ENCODE data around the gene C11orf86. TPM values are rescaled to one million over a fixed set of nuclear protein-coding genes. Genes with fewer than 3 reads are reported as not detected.
"Not testable (repeated sequence)": the region's sequence is repeated elsewhere in the genome, so short reads cannot be mapped to it uniquely, and the experiment has no call there.

The C11orf86 gene
- total and polyA plus RNA-seq, 3 experiments from 2014 or later = not detected

DNA sequence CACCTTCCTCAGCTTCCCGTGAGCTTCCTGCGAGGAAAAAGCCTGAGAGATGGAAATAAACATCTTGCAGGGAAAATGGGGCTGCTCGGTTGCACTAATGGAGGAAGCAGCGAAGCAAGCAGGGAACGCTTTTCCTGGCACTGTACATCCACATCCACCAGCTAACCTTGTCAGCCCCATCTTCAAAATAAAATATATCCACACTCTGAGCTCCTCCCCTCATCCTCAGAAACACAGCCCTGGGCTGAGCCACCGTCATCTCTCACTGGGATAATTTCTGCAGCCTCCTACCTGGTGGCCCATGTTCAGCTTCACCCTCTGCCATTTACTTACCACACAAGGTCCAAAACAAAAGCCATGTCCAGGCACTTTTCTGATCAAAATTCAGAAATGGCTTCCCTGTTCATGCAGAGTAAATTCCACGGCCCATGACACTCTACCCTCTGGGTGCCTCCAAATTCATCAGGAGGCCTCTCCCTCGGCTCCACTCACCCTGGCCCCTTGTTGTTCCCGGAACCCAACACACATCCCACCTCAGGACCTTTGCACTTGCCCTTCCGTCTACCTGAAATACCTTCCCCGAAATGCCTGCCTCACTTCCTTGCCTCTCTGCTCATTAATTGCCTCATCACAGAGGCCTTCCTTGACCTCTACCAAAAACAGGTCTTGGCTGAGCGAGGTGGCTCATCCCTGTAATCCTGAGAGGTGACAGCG lies 13.0 kb downstream of the C11orf86 start:
- Mint-ChIP-seq H3K36me3 (no peaks in the 10 kb centered on the region), H3K9me3 (no peaks in the 10 kb centered on the region), H3K4me3 (no peak overlapping the region), H3K4me1 (no peaks in the 10 kb centered on the region), H3K27ac (peak overlapping the region in 3 of 8 donors; percentile 14 to 88 (median 27)), H3K27me3 (peaks cover 7 to 20% of the 10 kb centered on the region in 2 donors)
- DNase-seq = no peak
- Histone ChIP-seq H3K4me3 (ENCODE audit: low read length) (no peak overlapping the region), H3K36me3 (ENCODE audit: insufficient read depth, low read length) (no peaks in the 10 kb centered on the region), H3K27me3 (ENCODE audit: insufficient read depth, low read length, poor library complexity, severe bottlenecking) (no peaks in the 10 kb centered on the region), H3K4me1 (ENCODE audit: insufficient read depth, low read length) (no peaks in the 10 kb centered on the region), H3K27ac (ENCODE audit: low read depth, low read length) (no peak overlapping the region), H3K9me3 (ENCODE audit: low read length) (no peaks in the 10 kb centered on the region)
- POLR2A ChIA-PET = no interaction called here
- CTCF ChIA-PET = no interaction called here

DNA sequence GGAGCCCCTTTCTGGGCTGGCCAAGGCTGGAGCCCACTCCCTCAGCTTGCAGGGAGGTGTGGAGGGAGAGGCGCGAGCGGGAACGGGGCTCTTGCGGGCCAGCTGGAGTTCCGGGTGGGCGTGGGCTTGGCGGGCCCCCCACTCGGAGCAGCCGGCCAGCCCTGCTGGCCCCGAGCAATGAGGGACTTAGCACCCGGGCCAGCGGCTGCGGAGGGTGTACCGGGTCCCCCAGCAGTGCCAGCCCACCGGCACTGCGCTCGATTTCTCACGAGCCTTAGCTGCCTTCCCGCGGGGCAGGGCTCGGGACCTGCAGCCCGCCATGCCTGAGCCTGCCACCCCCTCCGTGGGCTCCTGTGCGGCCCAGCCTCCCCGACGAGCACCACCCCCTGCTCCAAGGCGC lies 13.6 kb downstream of the C11orf86 start:
- H3K27ac ChIP-seq (ENCODE audit: low read depth, low read length); H3K4me3 ChIP-seq (ENCODE audit: low read length); H3K36me3 ChIP-seq (ENCODE audit: insufficient read depth, low read length); H3K36me3 Mint-ChIP-seq; H3K27me3 ChIP-seq (ENCODE audit: insufficient read depth, low read length, poor library complexity, severe bottlenecking); POLR2A ChIA-PET; H3K4me1 Mint-ChIP-seq; CTCF ChIA-PET; DNase-seq; H3K9me3 Mint-ChIP-seq; H3K27ac Mint-ChIP-seq; H3K9me3 ChIP-seq (ENCODE audit: low read length); H3K4me3 Mint-ChIP-seq; H3K4me1 ChIP-seq (ENCODE audit: insufficient read depth, low read length): not testable (repeated sequence)
- H3K27me3 Mint-ChIP-seq = peaks cover 7 to 25% of the 10 kb centered on the region in 2 donors

GRCh38 chr11:66989360-66989759 lies 14.3 kb downstream of the C11orf86 start:
- H3K4me1 Mint-ChIP-seq; H3K27ac ChIP-seq (ENCODE audit: low read depth, low read length); H3K4me1 ChIP-seq (ENCODE audit: insufficient read depth, low read length); H3K36me3 ChIP-seq (ENCODE audit: insufficient read depth, low read length); H3K27ac Mint-ChIP-seq; CTCF ChIA-PET; H3K4me3 ChIP-seq (ENCODE audit: low read length); DNase-seq; H3K9me3 Mint-ChIP-seq; H3K27me3 ChIP-seq (ENCODE audit: insufficient read depth, low read length, poor library complexity, severe bottlenecking); POLR2A ChIA-PET; H3K4me3 Mint-ChIP-seq; H3K9me3 ChIP-seq (ENCODE audit: low read length); H3K36me3 Mint-ChIP-seq: not testable (repeated sequence)
- H3K27me3 Mint-ChIP-seq = peaks cover 7 to 25% of the 10 kb centered on the region in 2 donors

DNA sequence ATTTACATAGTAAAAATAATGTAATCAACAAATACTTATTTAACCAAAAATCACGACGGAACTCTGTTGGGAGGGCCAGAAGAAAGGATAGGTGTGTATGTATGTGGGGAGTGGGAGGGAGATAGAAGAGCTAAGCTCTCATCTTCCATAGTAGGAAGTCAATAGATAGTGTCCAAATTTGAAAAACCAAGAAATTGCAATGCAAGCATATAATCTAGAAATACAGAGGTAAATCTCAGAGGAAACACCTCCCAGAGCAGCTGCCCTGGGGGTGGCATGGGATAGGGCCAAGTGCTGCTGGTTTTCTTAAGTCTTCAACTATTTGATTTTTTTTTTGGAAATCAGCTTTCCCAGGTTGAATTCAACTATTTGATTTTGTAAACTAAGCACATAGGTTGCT lies 16.9 kb downstream of the C11orf86 start:
- no peaks in the 10 kb centered on the region for H3K4me1 Mint-ChIP-seq
- peaks cover 12 to 25% of the 10 kb centered on the region in 2 donors for H3K27me3 Mint-ChIP-seq
- H3K27ac ChIP-seq (ENCODE audit: low read depth, low read length) = no peak overlapping the region
- H3K27me3 ChIP-seq (ENCODE audit: insufficient read depth, low read length, poor library complexity, severe bottlenecking) = no peaks in the 10 kb centered on the region
- ChIA-PET POLR2A (interaction anchor here (0.6 kb wide), 1 partner anchor 347 kb away, joined by 4 read pairs; no protein-coding TSS in a partner anchor), CTCF (no interaction called here)
- no peaks in the 10 kb centered on the region for H3K9me3 ChIP-seq (ENCODE audit: low read length)
- H3K36me3 ChIP-seq (ENCODE audit: insufficient read depth, low read length) = no peaks in the 10 kb centered on the region
- DNase-seq = no peak
- no peaks in the 10 kb centered on the region for H3K36me3 Mint-ChIP-seq
- no peak overlapping the region for H3K4me3 ChIP-seq (ENCODE audit: low read length)
- H3K4me3 Mint-ChIP-seq = no peak overlapping the region
- no peaks in the 10 kb centered on the region for H3K9me3 Mint-ChIP-seq
- no peaks in the 10 kb centered on the region for H3K4me1 ChIP-seq (ENCODE audit: insufficient read depth, low read length)
- H3K27ac Mint-ChIP-seq = no peak overlapping the region

DNA sequence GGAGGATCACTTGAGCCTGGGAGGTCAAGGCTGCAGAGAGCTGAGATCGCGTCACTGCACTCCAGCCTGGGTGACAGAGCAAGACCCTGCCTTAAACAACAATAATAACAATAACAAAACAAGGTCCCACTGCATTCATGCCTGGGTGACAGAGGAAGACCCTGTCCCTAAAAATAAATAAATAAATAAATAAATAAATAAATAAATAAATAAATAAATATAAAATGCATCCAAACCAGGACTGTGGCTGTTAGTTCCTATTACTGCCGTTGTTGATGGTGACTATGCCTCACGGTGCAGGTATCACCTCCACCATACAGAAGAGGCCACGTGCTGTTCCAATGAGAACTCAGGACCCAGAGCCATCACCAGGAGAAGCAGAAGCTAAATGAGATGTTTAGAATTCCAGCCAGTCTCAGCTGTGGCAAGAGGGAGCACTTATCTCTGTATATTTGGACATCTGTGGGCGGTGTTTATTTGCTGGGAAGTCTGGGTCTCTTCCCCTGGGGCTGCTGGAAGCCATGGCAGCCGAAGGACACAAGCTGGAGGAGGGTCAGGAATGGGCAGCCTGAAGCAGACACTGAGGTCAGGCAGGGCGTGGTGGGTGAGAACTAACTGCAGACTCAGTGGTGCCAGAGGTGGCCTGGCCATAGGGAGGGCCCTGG lies 21.6 kb downstream of the C11orf86 start:
- Mint-ChIP-seq H3K27me3 (peaks cover 8 to 24% of the 10 kb centered on the region in 2 donors), H3K27ac (no peak overlapping the region), H3K4me3 (no peak overlapping the region), H3K9me3 (no peaks in the 10 kb centered on the region), H3K4me1 (no peaks in the 10 kb centered on the region), H3K36me3 (no peaks in the 10 kb centered on the region)
- H3K4me1 ChIP-seq (ENCODE audit: insufficient read depth, low read length) = no peaks in the 10 kb centered on the region
- no peak overlapping the region for H3K27ac ChIP-seq (ENCODE audit: low read depth, low read length)
- H3K27me3 ChIP-seq (ENCODE audit: insufficient read depth, low read length, poor library complexity, severe bottlenecking) = no peaks in the 10 kb centered on the region
- H3K36me3 ChIP-seq (ENCODE audit: insufficient read depth, low read length) = no peaks in the 10 kb centered on the region
- no peak for DNase-seq
- H3K4me3 ChIP-seq (ENCODE audit: low read length) = no peak overlapping the region
- H3K9me3 ChIP-seq (ENCODE audit: low read length) = no peaks in the 10 kb centered on the region
- POLR2A ChIA-PET = no interaction called here
- CTCF ChIA-PET = no interaction called here

DNA sequence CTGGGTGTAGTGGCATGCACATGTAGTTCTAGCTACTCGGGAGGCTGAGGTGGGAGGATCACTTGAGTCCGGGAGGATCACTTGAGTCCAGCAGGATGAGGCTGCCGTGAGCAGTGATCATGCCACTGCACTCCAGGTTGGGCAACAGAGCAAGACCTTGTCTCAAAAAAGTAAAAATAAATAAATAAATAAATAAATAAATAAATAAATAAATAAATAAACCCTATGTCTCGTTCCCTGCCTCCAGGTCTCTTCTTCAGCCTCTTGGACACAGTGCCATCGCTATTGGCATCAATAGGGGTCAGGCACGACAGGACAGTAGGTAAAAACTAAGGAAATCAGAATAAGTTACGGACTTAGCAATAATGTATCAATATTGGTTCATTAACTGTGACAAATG lies 24.5 kb downstream of the C11orf86 start:
- no peak overlapping the region for H3K4me3 ChIP-seq (ENCODE audit: low read length)
- Mint-ChIP-seq H3K27ac (no peak overlapping the region), H3K9me3 (no peaks in the 10 kb centered on the region), H3K4me3 (no peak overlapping the region), H3K27me3 (peaks cover 8 to 13% of the 10 kb centered on the region in 2 donors), H3K36me3 (no peaks in the 10 kb centered on the region), H3K4me1 (no peaks in the 10 kb centered on the region)
- POLR2A ChIA-PET = no interaction called here
- no peak for DNase-seq
- H3K9me3 ChIP-seq (ENCODE audit: low read length) = no peaks in the 10 kb centered on the region
- no peaks in the 10 kb centered on the region for H3K27me3 ChIP-seq (ENCODE audit: insufficient read depth, low read length, poor library complexity, severe bottlenecking)
- no peak overlapping the region for H3K27ac ChIP-seq (ENCODE audit: low read depth, low read length)
- H3K4me1 ChIP-seq (ENCODE audit: insufficient read depth, low read length) = no peaks in the 10 kb centered on the region
- CTCF ChIA-PET = no interaction called here
- no peaks in the 10 kb centered on the region for H3K36me3 ChIP-seq (ENCODE audit: insufficient read depth, low read length)

DNA sequence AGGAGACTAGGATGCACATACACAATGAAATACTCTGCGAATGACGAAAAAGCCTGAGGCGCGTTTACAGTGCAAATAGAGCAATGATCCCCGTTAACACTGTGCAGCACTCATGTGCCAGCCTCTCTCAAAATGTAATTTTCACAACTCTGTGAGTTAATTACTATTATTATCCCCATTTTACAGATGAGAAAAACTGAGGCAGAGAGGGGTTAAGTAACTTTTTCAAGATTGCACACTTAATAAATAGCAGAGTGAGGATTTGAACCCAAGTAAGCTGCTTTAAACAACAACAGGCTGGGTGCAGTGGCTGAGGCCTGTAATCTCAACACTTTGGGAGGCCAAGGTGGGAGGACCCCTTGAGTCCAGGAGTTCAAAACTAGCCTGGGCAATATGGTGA lies 26.2 kb downstream of the C11orf86 start:
- no peaks in the 10 kb centered on the region for H3K4me1 ChIP-seq (ENCODE audit: insufficient read depth, low read length)
- DNase-seq = no peak
- Mint-ChIP-seq H3K36me3 (no peaks in the 10 kb centered on the region), H3K27me3 (peaks cover 5 to 13% of the 10 kb centered on the region in 2 donors), H3K27ac (no peak overlapping the region), H3K9me3 (no peaks in the 10 kb centered on the region), H3K4me3 (no peak overlapping the region), H3K4me1 (peaks cover 1 to 7% (median 4%) of the 10 kb centered on the region in 3 donors)
- ChIA-PET POLR2A (no interaction called here), CTCF (no interaction called here)
- no peak overlapping the region for H3K4me3 ChIP-seq (ENCODE audit: low read length)
- no peaks in the 10 kb centered on the region for H3K27me3 ChIP-seq (ENCODE audit: insufficient read depth, low read length, poor library complexity, severe bottlenecking)
- no peak overlapping the region for H3K27ac ChIP-seq (ENCODE audit: low read depth, low read length)
- no peaks in the 10 kb centered on the region for H3K9me3 ChIP-seq (ENCODE audit: low read length)
- H3K36me3 ChIP-seq (ENCODE audit: insufficient read depth, low read length) = no peaks in the 10 kb centered on the region

DNA sequence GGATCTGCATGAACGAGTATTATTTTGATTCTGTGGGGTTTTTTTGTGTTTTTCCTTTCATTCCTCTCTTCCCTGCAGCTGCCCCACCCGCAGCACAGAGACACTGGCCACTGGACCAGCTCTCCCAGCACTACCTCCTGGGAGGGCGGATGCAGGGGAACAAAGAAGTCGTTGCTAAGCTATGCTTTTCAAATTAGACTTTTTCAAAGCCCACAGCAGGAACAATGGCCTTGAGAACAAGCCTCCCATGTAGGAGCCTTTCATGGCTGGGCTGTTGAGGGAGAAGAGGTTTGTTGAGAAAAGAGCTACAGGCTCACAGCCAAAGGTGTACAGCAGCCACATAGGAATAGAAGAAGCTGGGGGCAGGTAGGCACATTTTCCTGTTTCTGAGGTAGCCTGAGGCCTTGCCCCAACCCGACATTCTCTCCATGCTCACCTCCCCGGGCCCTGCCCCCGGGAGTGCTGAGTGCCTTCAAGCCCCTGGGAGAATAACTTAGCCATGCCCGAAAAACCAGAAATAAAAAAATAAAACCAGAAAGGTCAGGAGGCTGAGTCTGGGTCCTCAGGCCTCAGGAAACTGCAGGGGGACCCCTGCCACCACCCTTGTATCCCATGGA lies 27.3 kb downstream of the C11orf86 start:
- no peaks in the 10 kb centered on the region for H3K36me3 Mint-ChIP-seq
- H3K27ac ChIP-seq (ENCODE audit: low read depth, low read length) = no peak overlapping the region
- no peak overlapping the region for H3K4me3 ChIP-seq (ENCODE audit: low read length)
- peaks cover 3 to 6% of the 10 kb centered on the region in 2 donors for H3K27me3 Mint-ChIP-seq
- H3K27me3 ChIP-seq (ENCODE audit: insufficient read depth, low read length, poor library complexity, severe bottlenecking) = no peaks in the 10 kb centered on the region
- ChIA-PET CTCF (no interaction called here), POLR2A (no interaction called here)
- no peaks in the 10 kb centered on the region for H3K9me3 ChIP-seq (ENCODE audit: low read length)
- no peaks in the 10 kb centered on the region for H3K4me1 ChIP-seq (ENCODE audit: insufficient read depth, low read length)
- no peaks in the 10 kb centered on the region for H3K36me3 ChIP-seq (ENCODE audit: insufficient read depth, low read length)
- no peaks in the 10 kb centered on the region for H3K9me3 Mint-ChIP-seq
- peaks cover 4 to 9% (median 7%) of the 10 kb centered on the region in 3 donors for H3K4me1 Mint-ChIP-seq
- no peak for DNase-seq
- no peak overlapping the region for H3K27ac Mint-ChIP-seq
- no peak overlapping the region for H3K4me3 Mint-ChIP-seq

Measured in CD8-positive, alpha-beta memory T cell (primary cell).